Activated CD4-positive, alpha-beta T cell treated with anti-CD3 and anti-CD28 coated beads for 48 hours (primary cell): ENCODE measurements around the gene MRGPRF.
A peak's percentile ranks its signal among the peaks of the same experiment; 100 is the strongest.

Experiments used
- DNase-seq: peaks from one replicate; pipeline ENCODE4 v3.0.0-alpha.2; 2020

Gene MRGPRF

GRCh38 chr11:69050592-69051380 is 37.7 kb upstream of the MRGPRF start:
- no peak for DNase-seq

DNA sequence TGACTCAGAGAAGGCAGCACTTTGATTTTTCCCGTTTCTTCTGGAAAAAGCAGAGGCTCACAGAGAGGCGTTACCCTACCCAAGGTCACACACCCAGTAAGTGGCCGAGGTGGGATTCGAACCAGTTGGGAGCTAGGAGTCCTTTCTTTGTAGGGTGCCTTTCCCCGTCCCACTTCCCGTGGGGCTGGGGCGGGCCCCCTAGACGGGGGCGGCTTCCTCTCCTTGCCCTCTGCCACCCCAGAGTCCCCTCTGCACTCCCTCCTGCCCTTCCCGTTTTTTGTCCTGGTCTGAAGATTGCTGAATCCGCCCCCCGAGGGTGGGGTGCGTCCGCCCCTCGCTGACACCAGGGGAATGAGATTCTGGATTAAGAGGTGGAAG is 36.4 kb upstream of the MRGPRF start:
- DNase-seq: peak; percentile 50

DNA sequence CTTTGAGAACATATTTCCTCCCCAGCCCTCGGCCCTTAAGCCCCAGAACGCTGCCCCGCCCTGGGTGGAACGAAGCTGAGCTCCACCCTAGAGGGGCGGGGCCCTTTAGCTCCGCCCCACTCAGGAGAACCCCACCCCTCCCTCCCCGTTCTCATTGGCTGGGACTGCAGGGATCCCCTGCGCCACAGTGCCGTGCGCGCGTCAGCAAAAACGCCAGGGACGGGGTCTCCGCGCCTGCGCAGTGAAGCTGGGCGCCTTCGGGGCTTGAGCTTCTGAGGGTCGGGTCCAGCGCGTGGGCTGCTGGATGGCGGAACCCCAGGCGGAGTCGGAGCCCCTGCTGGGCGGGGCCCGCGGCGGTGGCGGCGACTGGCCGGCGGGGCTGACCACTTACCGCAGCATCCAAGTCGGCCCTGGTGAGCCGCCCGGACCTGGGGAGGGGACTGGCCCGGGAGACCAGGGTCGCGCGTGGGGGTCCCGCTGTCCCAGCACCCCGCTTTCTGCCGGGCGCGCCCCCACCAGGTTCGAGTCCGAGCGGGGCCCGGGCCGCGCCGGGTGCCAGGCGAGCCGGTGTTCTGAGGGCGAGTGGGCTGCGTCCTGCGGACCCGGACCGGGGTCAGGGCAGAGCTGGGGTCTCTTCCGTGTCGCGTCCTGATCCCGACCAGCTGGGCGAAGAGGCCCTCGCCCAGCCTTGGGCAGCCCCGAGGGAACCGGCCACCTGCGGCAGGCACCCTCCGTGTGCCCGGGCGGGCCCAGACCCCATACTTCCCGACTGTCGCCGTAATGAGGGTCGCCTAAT is 35.8 kb upstream of the MRGPRF start, which contains the start of gene TPCN2:
Gene TPCN2 (plus strand): TSS at position 239 of the 796 bp plus-strand sequence. CDS start 66 bp downstream, at position 305.
- peak; percentile 91 for DNase-seq

DNA sequence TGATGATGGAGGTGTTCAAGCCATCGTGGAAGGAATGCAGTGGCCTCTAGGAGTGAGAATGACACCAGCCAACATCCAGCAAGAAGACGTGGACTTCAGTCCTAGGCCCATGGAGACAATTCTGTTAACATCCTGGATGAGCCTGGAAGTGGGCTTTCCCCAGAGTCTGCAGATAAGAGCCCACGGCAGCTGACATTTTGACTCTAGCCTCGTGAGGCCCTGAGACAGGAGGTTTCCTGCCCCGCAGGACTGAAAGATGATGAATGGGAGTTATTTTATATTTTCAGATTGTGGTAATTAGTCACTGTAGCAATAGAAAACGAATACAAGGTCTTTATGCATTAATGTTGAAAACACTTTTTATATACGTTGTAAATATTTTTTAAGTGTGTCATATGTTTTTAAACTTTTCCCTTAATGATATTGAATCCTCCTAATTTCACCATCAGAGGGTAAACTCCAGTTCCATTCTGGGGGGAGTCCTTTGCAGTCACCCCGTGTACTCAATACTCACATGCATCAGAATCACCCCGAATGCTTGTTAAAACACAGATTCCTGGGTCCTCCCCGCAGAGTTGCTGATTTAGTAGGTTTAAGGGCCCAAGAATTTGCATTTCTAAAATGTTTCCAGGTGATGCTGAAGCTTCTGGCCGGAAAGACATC is 35.1 kb upstream of the MRGPRF start:
- no peak for DNase-seq

- peak; percentile 35 for DNase-seq
Observed at GRCh38 chr11:69044111-69045013, 31.3 kb upstream of the MRGPRF start.

DNA sequence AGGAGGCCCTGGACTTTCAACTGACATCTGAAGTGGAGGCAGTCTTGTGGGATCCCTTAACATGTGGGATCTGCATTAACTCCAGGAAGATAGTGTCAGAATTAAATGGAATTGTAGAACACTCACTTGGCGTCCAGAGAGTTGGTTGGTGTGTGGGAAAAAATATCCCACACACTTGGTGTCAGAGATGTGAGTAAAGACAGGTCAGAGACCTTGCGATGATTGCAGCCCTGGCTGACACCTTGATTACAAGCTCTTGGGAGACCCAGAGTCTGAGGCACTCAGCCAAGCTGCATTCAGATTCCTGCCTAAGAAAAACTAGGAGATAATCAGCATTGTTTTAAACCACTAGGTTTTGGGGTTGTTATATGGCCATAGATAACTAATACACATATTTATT is 28.5 kb upstream of the MRGPRF start:
- no peak for DNase-seq

GRCh38 chr11:69040581-69041260 is 27.7 kb upstream of the MRGPRF start:
- peak; percentile 54 for DNase-seq

DNA sequence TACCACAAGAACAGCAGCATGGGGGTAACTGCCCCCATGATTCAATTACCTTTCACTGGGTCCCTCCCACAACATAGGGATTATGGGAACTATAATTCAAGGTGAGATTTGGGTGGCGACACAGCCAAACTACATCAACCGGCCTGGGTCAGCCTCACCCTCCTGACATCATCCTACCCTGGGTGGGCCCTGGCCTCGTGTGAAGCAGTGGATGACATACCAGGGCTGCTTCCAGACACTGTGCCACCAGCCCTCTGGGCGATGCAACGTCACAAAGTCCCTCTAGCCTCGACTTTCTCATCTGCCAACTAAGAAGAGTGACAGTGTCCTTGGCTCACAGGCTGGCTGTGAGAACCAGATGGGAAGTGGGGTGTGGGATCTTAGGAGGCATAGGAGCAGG is 27.0 kb upstream of the MRGPRF start:
- DNase-seq: no peak

- no peak for DNase-seq
Observed at GRCh38 chr11:69039501-69039900, 26.5 kb upstream of the MRGPRF start.

DNA sequence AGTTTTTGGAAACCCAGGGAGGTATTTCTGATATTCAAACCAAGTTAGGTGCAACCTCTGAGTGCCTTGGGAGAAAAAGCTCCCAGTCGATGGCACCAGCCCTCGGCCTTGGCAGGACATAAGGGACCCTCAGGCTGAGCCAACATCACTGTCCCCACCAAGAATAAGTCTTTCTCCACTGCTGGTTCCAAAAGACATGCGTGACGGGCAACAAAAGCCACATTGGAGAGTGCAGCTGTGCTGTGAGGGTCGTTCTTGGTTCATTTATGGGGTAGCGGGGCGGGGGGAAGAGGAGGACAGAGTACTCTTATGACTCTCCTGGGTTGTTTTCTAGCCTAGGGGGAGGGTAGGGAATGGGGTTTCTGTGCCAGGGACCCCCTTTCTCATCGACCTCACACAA is 24.5 kb upstream of the MRGPRF start:
- DNase-seq: no peak

DNA sequence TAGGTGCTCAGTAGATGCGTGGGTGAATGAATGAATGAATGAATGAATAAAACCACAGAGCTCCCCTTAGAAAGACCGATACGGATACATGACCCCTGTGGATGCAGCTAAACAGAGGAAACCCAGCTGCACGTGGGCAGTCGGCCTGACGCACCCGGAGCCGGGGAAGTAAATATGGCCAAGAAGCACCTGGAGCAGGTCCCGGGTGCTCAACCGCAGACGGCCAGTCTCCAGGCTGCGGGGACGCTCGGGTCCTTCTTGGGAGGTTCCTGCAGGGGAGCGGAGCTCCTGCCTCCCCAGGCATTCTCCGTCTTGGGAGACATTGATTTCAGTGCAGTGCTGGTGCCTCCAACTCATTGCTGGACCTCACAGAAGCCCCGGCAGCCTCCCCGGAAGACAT is 24.0 kb upstream of the MRGPRF start:
- no peak for DNase-seq

DNA sequence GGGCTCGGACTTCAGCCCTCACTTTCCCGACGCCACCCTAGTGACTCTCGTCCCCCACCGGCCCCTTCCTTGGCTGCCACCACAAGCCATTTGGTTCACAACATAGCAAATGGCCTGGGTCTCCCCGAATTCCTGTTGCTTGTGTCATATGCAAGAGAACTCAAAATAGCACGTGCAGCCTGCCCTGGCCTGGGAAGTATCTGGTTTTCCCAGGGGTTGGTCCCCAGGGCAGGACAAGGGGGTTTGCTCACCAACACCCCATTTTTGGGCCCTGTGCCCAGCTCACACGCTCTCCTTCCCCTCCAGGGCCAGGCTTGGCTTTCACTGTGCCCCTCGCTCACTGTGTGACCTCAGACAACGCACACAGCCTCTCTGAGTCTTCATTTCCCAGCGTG is 22.9 kb upstream of the MRGPRF start:
- no peak for DNase-seq

GRCh38 chr11:69035150-69035945 is 22.3 kb upstream of the MRGPRF start:
- no peak for DNase-seq

- no peak for DNase-seq
Observed at GRCh38 chr11:69034123-69034867, 21.2 kb upstream of the MRGPRF start.

- no peak for DNase-seq
Observed at GRCh38 chr11:69033431-69033830, 20.4 kb upstream of the MRGPRF start.

GRCh38 chr11:69032833-69033232 is 19.8 kb upstream of the MRGPRF start:
- DNase-seq: no peak

- DNase-seq: no peak
Observed at GRCh38 chr11:69030301-69030700, 17.3 kb upstream of the MRGPRF start.

GRCh38 chr11:69027704-69028372 is 14.8 kb upstream of the MRGPRF start:
- DNase-seq: no peak

- no peak for DNase-seq
Observed at GRCh38 chr11:69024509-69024908, 11.5 kb upstream of the MRGPRF start.

- no peak for DNase-seq
Observed at GRCh38 chr11:69022260-69022659, 9.2 kb upstream of the MRGPRF start.
